ENCODE results near the gene LCN15.

GRCh38 chr9:136792321-136793085 is 28.2 kb upstream of the LCN15 start:
- TF ChIP-seq CTCF (conservative IDR thresholded peaks at IDR 0.05) (no peak), EZH2 (IDR thresholded peaks at IDR 0.05; ENCODE audit: low read depth) (no peak)
